Fibroblast of peridontal ligament (primary cell): Measurements from ENCODE around the gene PRTG.
"Not testable (repeated sequence)": the region's sequence is repeated elsewhere in the genome, so short reads cannot be mapped to it uniquely, and the experiment has no call there.

Source experiments
- DNase-seq: peaks from one replicate; pipeline ENCODE4 v3.0.0-alpha.2; 2010; ENCODE audit errors: extremely low read depth

The PRTG gene

DNA sequence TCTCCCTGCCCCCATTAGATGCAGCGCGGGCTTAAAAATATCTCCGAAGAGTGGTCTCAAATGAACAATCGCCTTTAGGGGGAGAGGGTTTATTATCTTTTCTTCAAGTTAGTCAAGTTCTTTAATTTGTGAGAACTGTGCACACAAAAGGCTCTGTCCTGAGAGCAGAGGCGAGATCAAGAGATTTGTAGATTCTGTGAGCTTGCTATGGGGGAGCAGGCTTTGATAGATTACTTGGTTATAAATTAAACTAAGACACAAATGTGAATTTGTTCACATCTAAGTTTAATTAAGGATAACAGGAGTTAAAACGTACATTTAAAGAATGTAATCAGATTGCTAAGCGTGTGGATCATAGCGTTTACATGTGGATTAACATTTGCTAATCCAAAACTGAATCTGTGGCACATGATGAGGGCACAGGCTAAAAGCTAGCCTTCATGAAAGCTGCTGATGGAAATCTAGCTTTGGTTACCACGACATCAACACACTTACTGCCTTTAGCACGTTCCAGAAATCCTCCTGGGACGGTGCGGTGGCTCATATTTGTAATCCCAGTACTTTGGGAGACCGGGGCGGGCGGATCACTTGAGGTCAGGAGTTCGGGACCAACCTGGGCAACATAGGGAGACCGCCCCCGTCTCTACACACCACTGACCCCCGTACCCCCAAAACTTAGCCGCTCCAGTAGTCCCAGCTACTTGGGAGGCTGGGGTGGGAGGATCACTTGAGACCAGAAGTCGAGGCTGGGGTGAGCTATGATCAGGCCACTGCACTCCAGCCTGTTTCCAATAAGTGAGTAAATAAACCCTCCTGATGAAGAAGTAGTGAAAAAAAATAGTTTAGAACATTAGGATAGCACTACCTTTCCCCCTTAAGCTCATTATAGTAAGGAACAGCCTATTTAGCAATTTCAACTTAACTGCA, 1.0 kb upstream of the PRTG start:
- peak; percentile 8 for DNase-seq

DNA sequence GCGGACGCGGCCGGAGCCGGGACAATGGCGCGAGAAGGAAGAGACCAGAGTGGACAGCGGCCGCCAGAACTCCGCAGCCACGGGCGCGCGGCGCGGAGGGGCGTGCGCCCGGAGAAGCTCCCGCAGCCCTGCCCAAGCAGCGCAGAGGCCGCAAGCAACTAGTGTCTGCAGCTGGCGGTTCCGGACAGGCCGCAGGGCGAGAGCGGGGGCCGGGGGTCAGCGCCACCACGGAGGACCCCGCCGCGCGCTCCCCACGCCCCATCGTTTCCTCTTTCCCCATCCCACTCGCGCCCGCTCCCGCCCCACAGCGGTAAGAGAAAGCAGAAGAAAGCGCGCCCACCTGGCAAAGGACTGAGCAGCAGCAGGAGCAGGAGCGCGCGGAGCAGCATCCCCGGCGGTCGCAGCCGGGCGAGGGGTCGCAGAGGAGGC, 440 bp downstream of the PRTG start:
- DNase-seq, result peak; percentile 13

DNA sequence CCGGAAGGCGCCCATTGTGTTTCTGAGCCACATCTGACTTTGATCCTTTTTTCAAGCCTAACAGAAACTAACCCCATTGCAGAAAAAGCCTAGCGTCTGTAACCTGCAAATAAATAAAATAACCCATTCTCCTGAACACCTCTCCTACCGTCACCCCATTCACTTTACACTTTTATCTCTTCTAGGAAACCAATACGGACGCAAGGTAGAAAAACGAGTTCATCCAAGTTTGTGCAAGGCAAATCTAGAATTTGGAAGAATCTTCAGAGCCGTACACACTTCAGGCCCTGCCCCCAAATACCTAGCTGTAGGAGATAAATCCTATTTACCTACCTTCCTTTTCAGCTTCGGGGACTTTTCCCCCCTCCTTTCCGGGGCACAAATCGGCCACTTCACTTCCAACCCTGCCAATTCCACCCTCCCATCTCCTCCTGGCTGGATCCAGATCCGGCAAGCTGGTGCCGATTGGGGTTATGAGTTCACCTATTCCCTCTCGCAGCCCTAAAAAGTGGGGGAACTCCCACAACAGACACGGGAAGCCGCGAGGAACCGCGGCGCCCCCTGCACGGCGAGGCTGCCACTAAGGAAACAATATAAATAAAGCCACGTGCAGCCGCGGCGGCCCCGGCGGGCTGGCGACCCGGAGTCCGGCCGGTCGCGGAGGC, 987 bp downstream of the PRTG start:
- peak; percentile 5 for DNase-seq

DNA sequence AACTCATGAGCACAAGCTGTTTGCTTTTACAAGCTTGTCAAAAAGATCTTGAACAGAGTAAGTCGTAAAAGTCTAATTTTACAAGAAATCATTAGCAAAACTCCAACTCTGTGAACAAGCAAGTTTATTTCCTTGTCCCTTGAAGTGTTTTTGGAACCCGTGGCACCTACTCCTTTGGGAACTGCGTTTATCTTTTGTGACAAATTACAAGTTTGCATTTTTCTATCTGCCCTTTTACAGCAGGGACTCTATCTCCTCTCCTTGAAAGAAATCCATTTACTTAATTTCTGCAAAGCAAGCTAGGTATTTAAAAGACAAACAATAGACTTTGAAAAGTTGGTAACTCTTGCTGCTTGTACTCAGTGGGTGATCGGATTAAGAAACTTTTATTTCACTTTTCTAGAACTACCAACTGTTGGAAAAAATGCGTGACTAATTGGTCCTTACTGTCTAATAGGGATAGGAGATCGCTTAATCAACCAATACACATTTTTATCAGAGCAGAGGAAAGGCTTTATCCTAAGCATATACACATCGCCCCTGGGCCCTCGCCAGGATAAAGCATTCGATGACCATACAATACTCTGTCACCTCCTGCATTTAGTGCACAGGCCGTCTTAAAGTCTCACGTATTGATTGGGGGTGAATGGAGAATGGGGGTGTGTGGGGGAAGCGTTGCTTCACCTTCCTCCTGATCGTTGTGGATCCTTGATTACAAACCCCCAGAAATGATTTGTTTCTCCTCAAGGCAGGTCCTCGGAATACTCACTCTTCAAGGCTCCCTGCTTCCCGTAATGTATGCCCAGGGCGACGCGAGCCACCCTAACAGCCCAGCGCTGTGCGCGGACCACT, 1.7 kb downstream of the PRTG start:
- DNase-seq, result peak; percentile 6

DNA sequence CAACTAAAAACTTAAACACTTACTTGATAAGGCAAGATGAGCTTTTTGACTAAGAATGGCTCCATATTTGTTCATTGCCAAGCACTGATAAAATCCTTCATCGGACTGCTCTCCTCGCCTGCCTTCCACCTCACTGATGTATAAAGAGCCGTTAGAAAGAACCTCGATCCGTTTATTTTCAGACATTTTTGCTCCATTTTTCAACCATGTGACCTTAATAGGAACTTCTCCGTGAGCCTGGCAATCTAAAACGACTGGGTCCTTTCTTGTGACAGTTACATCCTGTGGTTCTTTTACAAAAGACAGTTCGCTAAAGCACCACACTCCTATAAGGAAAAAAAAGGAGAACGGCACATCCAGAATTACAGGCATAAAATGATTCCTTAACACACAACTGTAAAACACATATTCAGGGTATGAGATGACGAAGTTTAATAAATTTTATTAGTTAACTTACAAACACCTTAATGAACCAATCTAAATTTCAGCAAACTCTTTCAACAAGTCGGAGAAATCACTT, 2.5 kb downstream of the PRTG start:
- no peak for DNase-seq

DNA sequence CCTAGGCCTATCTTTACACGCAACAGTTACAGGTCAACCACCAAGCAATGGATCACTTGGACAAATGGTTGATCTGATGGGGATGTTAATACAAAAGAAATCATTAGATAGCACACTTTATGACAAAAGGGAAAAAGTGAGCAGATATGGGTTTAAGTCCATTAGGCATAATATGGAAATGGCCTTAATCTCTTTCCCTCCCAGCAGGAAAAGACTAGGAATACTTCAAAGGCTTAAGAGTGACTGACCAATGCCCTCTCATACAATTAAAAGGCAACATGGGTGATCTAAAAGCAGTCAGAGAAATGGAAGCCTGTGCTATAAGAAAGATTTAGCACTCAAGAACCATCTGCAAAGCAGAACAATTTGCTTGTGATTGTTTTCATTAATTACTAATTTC, 3.3 kb downstream of the PRTG start:
- DNase-seq, result no peak

DNA sequence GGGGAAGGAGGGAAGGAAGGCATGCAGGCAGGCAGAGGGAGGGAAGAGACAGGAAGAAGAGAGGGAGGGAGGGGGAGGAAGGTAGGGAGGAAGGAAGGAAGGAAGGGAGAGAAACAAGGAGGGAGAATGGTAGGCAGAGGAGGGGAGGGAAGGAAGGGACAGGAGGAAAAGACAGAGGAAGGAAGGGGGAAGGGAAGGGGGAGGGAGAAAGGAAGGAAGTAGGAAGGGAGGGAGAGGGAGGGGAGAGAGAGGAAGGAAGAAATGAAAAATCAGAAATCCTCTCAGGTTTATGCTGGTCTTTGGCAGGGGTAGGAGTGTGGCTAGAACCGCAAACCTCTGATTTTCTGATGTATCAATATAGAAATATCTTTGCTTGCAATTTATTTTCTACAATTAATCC, 4.2 kb downstream of the PRTG start:
- DNase-seq, result no peak

DNA sequence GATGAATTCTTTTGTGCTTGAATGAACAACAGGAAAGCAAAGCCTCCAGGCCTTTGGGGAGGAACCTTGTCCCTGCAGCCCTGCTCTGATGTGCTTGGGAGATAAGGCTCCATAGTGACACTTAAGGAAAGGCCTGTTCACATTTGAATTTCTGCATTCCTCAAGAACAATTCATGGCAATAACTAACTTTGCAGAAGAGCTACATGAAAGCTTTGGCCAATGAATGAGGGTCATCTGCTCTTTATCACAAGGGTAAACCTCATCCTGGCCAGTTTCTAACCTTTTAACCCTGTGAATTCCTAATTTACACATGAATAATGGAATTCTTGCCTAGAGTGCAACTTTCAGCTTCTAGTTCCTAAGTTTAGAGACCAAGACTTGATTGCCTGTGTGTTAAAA, 5.6 kb downstream of the PRTG start:
- no peak for DNase-seq

DNA sequence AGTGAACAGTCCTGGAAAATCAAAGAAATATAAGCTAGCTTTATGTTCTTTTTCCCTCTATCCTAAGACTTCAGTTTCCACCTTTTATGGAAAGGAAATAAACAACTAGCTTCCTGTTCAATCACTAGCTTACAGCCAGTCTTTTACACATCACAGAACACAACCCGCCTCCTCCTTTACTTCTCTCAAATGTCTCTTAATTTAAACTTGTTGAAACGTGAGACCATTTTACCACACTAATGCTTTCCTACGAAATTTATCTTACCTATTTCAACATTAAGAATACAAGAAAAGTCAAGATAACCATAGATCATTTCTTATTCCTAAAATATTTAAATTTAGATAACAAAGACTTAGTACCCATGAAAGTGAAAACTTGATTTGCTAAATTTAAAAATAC, 6.2 kb downstream of the PRTG start:
- no peak for DNase-seq

DNA sequence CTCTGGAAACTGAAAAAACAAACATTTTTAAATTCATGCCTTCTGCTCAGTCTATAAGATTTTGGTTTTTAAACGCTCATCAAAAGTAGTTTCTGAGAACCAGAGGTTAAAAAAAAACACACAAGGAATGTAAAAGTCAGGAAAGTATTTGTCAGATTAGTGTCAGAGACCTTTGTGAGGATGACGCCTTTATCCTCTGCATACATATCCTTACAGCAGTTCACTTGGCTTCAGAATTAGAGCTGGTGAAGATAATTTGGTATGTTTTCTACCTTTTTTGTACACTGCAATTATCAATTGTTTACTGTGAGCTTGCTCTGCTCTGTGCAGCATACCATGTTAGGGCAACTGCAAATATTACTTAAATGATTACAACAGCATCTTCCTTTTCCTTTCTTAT, 8.3 kb downstream of the PRTG start:
- DNase-seq, result no peak

DNA sequence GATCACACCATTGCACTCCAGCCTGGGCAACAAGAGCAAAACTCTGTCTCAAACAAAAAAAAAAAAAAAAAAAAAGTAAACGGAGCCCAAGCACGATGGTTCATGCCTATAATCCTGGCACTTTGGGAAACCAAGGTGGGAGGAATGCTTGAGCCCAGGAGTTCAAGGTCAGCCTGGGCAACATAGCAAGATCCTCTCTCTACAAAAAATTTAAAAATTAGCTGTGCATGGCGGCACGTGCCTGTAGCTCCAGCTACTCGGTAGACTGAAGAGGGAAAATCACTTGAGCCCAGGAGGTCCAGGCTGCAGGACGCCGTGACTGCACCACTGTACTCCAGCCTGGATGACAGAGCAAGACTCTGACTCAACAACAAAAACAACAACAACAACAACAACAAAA, 9.5 kb downstream of the PRTG start:
- not testable (repeated sequence) for DNase-seq

DNA sequence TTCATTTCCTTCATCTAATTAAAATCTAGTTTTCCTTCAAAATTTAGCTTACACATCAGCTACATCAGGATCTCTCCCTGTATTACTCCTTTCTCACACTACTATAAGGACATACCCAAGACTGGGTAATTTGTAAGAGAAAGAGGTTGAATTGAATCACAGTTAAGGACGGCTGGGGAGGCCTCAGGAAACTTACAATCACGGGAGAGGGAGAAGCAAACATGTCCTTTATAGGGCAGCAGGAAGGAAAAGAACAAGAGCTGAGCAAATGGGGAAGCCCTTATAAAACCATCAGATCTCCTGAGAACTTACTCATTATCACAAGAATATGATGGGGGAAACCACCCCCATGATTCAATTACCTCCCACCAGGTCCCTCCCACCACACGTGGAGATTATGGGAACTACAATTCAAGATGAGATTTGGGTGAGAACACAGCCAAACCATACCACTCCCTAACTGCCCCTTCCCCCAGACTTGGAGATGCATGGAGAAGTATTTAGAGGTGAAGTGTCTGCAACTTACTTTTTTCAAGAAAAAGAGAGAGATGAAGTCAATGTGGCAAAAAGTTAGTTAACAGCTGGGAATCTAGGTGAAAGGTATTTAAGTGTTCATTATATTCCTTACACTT, 21.3 kb downstream of the PRTG start:
- DNase-seq, result no peak

DNA sequence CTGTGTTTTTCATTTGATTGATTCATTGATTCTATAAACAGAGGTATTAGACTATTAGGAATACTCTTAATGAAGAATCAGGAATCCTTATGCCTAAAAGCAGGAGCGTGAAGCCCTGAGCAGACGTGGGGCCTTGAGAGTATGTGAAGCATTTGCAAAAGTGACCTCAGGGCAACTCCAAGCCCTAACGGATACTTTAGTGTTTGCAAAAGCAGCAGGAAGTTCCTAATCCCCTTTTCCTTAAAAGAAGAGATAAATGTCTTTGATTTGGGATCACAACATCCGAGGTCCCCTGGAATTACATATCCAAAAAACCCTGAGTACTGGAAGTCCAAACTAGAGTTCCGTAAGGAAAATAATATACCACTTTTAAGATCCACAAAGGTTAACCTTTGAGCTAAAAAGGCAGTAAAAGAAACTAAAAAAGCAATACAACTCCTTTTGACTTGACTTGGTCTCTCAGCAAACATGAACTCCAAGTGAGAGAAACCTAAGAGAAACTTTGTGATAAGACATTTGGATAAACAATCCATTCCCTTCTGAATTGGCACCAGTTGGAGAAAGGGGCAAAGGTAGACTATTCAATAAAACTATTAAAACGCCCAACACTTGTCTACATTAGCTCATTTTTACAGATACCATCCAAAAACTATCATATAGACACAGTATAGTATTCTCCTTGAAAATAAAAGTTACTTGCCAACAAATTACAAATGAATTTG, 27.4 kb downstream of the PRTG start:
- DNase-seq, result no peak

DNA sequence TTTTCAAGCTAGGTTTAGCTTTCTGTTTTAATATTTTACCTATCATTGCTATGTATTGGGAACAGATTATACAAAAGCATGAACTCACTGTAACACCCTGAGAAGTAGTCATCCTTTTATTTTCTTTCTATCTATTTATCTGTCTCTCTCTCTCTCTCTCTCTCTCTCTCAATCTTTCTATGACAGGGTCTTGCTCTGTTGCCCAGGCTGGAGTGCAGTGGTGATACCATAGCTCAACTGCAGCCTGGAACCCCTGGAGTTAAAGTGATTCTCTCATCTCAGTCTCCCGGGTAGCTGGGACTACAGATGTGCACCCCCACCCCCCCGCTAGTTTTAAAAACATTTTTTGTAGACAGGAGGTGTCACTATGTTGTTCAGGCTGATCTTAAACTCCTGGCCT, 28.9 kb downstream of the PRTG start:
- DNase-seq, result no peak

DNA sequence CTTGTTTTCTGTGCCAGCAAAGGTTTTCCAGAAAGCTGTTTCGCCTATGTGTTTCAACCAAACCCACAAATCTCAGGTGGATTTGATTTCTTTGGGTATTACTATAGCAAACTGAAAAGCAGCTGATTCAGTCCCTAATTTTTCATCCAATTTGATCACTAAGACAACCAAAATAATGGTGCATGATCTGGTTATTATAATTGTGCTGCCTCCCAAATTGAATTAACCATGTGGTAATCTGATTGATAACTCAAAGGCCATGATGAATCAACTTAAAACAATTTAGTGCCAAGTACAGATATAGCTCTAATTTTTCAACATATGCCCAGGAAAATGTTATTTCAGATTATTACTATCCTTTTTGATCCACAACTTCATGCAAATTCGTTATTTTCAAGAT, 30.6 kb downstream of the PRTG start:
- DNase-seq, result no peak

DNA sequence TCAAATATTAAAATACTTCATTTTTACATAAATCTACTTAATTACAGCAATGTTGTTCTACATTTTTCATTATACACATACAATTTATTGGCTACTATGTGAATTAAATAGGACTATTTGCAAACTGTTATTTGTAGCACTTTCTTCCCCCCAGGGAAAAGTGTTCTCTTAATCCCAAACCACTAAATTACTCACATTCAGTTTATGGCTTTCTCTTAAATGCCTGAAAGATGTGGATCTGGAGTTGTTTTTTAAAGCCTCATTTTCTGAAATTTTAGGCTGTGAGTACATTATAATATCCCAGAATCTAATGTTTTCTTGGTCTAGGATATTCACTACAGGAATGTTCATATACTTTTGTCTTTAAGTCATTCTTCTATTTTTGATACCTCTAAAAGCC, 32.7 kb downstream of the PRTG start:
- DNase-seq, result peak; percentile 21

DNA sequence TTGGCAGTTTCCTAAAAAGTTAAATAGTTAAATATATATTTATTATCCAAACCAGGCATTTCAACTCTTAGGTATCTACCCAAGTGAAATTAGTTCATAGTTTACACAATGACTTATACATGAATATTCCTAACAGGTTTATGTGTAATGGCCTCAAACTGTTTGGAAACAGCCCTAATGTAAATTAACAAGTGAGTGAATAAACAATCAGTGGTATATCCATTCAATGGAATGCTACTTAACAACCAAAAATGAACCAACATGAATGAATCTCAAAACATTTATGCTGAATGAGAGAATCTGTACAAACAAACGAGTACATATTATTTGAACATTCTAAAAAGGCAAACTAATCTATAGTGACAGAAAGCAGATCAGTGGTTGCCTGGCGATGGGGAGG, 33.5 kb downstream of the PRTG start:
- no peak for DNase-seq

DNA sequence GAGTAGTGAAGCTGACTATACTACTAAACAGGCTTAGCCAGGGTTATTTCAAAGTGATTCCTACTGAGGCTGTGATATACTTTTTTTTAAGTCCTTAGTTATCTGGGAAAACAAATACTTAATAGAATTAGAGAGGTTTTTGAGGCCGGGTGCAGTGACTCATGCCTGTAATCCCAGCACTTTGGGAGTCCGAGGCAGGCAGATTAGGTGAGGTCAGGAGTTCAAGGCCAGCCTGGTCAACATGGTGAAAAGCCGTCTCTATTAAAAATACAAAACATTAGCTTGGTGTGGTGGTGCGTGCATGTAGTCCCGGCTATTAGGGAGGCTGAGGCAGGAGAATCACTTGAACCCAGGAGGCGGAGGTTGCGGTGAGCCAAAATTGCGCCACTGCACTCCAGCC, 34.2 kb downstream of the PRTG start:
- no peak for DNase-seq

DNA sequence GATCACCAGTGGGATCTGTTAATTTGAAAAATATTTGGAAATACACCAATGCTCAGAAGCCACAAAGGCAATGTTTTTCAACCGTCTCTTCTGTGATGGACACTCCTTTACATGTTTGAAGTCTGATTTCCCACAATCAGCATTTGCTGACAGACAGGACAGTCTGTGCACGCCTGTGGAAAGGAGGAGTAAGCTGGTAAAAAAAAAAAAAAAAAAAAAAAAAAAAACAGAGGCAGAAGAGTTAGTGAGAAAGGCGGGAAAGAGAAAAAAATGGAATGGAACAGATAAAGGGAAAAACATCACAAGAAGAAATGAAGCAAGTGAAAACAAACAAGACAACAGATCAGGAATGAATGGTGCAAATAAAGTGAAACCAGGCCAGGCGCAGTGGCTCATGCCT, 35.0 kb downstream of the PRTG start:
- no peak for DNase-seq

DNA sequence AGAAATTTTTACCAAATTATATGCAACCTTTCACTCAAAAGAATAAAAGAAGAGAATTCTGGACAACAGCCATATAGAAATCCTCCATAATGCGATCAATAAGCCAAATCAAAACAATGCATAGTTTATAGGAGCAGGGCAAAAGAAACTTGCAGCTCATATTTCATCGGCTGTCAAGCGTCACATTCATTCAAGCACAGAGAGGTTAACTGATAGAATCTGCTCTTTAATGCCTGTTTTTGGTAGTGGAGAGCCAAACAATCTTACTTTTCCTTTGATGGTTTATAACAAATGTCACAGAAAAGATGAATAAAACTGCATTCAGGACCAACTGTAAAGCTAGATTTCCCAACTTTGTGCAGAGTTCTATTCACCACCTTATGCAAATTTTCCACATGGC, 35.4 kb downstream of the PRTG start:
- no peak for DNase-seq

DNA sequence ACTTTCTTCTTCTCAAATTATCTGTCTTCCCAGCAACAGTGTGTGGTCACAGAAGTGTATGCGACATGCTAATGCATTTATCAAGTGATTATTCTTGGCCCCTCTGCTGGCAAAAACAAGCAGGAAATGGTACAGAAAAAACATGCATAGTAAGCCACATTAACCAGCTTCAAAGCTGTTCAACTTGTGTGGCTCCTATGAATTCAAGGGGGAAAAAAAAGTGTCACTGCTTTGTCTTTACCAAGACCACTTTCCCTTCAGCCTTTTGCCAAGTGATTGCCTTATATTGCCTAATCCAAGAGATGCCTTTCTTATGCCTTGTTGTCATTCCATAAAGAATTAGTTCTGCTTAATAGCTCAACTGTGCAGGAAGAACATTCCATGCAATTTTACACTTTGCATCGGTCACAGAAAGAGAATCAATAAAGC, 39.1 kb downstream of the PRTG start:
- DNase-seq, result peak; percentile 19
